ENCODE results near the gene CFAP46. TPM values are rescaled to one million over a fixed set of nuclear protein-coding genes. Genes with fewer than 3 reads are reported as not detected.
A peak's percentile ranks its signal among the peaks of the same experiment; 100 is the strongest.

Gene CFAP46
- polyA plus RNA-seq, 1 of the 3 experiments (the other 2 are of a cell fraction): 3.9 TPM

- TF ChIP-seq, protein P1, sequence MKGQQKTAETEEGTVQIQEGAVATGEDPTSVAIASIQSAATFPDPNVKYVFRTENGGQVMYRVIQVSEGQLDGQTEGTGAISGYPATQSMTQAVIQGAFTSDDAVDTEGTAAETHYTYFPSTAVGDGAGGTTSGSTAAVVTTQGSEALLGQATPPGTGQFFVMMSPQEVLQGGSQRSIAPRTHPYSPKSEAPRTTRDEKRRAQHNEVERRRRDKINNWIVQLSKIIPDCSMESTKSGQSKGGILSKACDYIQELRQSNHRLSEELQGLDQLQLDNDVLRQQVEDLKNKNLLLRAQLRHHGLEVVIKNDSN (IDR thresholded peaks at IDR 0.05; ENCODE audit: borderline replicate concordance, low read depth): no peak
- TF ChIP-seq FOXM1 (IDR thresholded peaks at IDR 0.05; ENCODE audit: low read depth) (no peak), ELF1 (IDR thresholded peaks at IDR 0.05) (no peak), RXRA (IDR thresholded peaks at IDR 0.05; ENCODE audit: borderline replicate concordance, low read depth) (no peak)
These were observed 96.4 kb downstream of the CFAP46 start (continued) for GRCh38 chr10:132845780-132846595.

DNA sequence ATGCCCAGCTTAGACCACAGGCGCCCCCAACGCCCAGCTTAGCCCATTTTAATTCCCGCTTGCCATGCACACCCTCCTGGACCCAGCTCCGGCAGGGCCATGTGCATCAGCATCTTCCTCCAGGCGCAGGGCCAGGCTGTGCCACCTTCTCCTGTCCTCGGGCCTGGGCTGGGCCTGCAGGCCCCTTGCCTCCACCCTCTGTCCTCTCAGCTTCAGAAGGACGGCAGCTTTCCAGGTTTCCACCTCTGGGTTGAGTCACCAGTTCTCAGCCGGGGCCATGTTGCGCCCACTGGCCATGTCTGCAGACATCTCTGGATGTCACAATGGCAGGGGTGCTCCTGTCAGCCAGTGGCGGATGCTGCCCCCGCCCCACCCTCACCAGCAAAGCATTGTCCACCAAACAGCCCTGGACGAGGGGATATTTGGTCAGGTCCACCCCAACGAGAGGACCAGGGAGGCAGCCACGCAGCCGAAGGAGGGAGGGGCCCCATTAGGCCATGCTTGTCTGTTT lies 97.3 kb downstream of the CFAP46 start:
- H3K4me1 ChIP-seq (ENCODE audit: control insufficient read depth in 1 of 2, insufficient read depth in 2 of 2, low read depth in 1 of 2, low read length in 1 of 2): peaks cover 0 to 3% of the 10 kb centered on the region in 2 experiments; a peak in 1 of 4 replicates
- peak; percentile 25 for DNase-seq
- no peak overlapping the region for H3K27ac ChIP-seq (ENCODE audit: low read depth in 2 of 2, low read length in 1 of 2)
- H3F3A ChIP-seq (replicated peaks; ENCODE audit: insufficient read depth): no peaks in the 10 kb centered on the region
- no peaks in the 10 kb centered on the region for H3K79me2 ChIP-seq (ENCODE audit: insufficient read depth)
- no peaks in the 10 kb centered on the region for H3K9me2 ChIP-seq
- H3K4me2 ChIP-seq: no peak overlapping the region
- H2AFZ ChIP-seq (ENCODE audit: low read depth): no peak overlapping the region
- no peaks in the 10 kb centered on the region for H4K20me1 ChIP-seq (ENCODE audit: insufficient read depth)
- no peak overlapping the region for H3K9ac ChIP-seq
- ChIA-PET POLR2A (no interaction called here), CTCF (interaction anchor here (0.6 to 1.5 kb wide), 4 partner anchors 9 to 193 kb away, joined by 3 to 4 read pairs (median 3); no protein-coding TSS in a partner anchor)
- peaks cover 7% of the 10 kb centered on the region; the same call in 1 of the 2 replicates for H3K9me3 ChIP-seq
- TF ChIP-seq POLR2AphosphoS5 (IDR thresholded peaks at IDR 0.05; ENCODE audit: low read depth, low read length): no peak
- TF ChIP-seq TCF12 (IDR thresholded peaks at IDR 0.05): no peak
- no peak for TF ChIP-seq FOXM1 (IDR thresholded peaks at IDR 0.05; ENCODE audit: low read depth)
- no peak for TF ChIP-seq TEAD4 (IDR thresholded peaks at IDR 0.05; ENCODE audit: borderline replicate concordance, insufficient read depth)
- no peak for TF ChIP-seq GATA2 (CRISPR knock-in tag; IDR thresholded peaks at IDR 0.05)
- TF ChIP-seq FOSL2 (IDR thresholded peaks at IDR 0.05; ENCODE audit: borderline replicate concordance, low read depth): no peak
- no peak for TF ChIP-seq MEF2A (IDR thresholded peaks at IDR 0.05; ENCODE audit: borderline replicate concordance, low read depth)
- TF ChIP-seq, protein P2, sequence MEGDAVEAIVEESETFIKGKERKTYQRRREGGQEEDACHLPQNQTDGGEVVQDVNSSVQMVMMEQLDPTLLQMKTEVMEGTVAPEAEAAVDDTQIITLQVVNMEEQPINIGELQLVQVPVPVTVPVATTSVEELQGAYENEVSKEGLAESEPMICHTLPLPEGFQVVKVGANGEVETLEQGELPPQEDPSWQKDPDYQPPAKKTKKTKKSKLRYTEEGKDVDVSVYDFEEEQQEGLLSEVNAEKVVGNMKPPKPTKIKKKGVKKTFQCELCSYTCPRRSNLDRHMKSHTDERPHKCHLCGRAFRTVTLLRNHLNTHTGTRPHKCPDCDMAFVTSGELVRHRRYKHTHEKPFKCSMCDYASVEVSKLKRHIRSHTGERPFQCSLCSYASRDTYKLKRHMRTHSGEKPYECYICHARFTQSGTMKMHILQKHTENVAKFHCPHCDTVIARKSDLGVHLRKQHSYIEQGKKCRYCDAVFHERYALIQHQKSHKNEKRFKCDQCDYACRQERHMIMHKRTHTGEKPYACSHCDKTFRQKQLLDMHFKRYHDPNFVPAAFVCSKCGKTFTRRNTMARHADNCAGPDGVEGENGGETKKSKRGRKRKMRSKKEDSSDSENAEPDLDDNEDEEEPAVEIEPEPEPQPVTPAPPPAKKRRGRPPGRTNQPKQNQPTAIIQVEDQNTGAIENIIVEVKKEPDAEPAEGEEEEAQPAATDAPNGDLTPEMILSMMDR (IDR thresholded peaks at IDR 0.05): no peak
- TF ChIP-seq ZBTB33 (IDR thresholded peaks at IDR 0.05; ENCODE audit: borderline replicate concordance, low read depth): no peak
- H3K36me3 ChIP-seq (replicated peaks in 1 of 2; ENCODE audit: control insufficient read depth in 1 of 2, insufficient read depth in 2 of 2, low read length in 1 of 2): no peaks in the 10 kb centered on the region
- no peak overlapping the region for H3K4me3 ChIP-seq (ENCODE audit: low read depth in 2 of 2, low read length in 1 of 2)
- no peaks in the 10 kb centered on the region for H3K27me3 ChIP-seq (ENCODE audit: insufficient read depth)
- 47% methylated on average over 9 of the region's 15 CpGs for WGBS (ENCODE audit: low lambda C conversion rate)
